ENCODE results near the gene PRPS1L1. TPM values are rescaled to one million over a fixed set of nuclear protein-coding genes. Genes with fewer than 3 reads are reported as not detected.

The PRPS1L1 gene
- total RNA-seq, 1 experiment from 2014 or later: not detected

DNA sequence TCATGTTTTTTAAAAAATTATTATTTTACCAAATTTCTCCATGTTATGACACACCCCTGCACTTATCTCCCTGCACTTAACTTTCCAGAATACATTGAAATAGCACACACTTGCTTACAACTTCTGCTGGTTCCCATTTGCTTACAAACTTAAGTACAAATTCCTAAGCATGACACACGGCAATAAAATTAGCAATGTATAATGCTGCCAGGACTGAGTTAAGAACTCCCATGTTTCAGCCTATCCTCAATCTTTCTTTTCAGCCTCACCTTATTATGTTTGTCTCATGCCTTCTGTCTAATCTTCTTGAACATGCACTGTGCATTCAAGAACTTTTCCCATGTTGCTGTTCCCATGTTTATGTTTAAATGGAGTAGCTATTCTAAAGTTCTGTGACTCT is 40.8 kb downstream of the PRPS1L1 start:
- no peak overlapping the region for H3K4me3 Mint-ChIP-seq
- H3K4me1 ChIP-seq (ENCODE audit: insufficient read depth, low read length): no peaks in the 10 kb centered on the region
- no peak overlapping the region for H4K5ac ChIP-seq (ENCODE audit: insufficient read length, low read depth, low read length)
- H4K8ac ChIP-seq (replicated peaks; ENCODE audit: insufficient read length, low read depth, low read length): no peak overlapping the region
- no peak overlapping the region for H3K23ac ChIP-seq (ENCODE audit: insufficient read length, low read depth, low read length)
- no peak overlapping the region for H2BK120ac ChIP-seq (ENCODE audit: low read depth, low read length, poor library complexity, severe bottlenecking)
- no peaks in the 10 kb centered on the region for H3K79me2 ChIP-seq (ENCODE audit: insufficient read depth, low read length)
- H3K27me3 ChIP-seq (ENCODE audit: insufficient read depth, low read length): no peaks in the 10 kb centered on the region
- DNase-seq: no peak
- no peak overlapping the region for H2BK15ac ChIP-seq (ENCODE audit: low read depth, low read length)
- H3K36me3 Mint-ChIP-seq (ENCODE audit: insufficient read depth in 1 of 3, low read depth in 3 of 3): no peaks in the 10 kb centered on the region
- TF ChIP-seq, protein P1, sequence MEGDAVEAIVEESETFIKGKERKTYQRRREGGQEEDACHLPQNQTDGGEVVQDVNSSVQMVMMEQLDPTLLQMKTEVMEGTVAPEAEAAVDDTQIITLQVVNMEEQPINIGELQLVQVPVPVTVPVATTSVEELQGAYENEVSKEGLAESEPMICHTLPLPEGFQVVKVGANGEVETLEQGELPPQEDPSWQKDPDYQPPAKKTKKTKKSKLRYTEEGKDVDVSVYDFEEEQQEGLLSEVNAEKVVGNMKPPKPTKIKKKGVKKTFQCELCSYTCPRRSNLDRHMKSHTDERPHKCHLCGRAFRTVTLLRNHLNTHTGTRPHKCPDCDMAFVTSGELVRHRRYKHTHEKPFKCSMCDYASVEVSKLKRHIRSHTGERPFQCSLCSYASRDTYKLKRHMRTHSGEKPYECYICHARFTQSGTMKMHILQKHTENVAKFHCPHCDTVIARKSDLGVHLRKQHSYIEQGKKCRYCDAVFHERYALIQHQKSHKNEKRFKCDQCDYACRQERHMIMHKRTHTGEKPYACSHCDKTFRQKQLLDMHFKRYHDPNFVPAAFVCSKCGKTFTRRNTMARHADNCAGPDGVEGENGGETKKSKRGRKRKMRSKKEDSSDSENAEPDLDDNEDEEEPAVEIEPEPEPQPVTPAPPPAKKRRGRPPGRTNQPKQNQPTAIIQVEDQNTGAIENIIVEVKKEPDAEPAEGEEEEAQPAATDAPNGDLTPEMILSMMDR (conservative IDR thresholded peaks at IDR 0.05): no peak
- no peak overlapping the region for H3K14ac ChIP-seq (ENCODE audit: insufficient read depth, low read length)
- no peak overlapping the region for H3K27ac ChIP-seq (ENCODE audit: insufficient read length, low read depth, low read length)
- no peak overlapping the region for H3K4me2 ChIP-seq (ENCODE audit: insufficient read depth, insufficient read length, low read length)
- no peak overlapping the region for H3T11ph ChIP-seq (ENCODE audit: low read length)
- H2BK12ac ChIP-seq (ENCODE audit: insufficient read length, low read depth, low read length): no peak overlapping the region
- H3K27me3 Mint-ChIP-seq (ENCODE audit: low read depth): no peaks in the 10 kb centered on the region
- H3K9me3 Mint-ChIP-seq: no peaks in the 10 kb centered on the region
- H4K91ac ChIP-seq (ENCODE audit: insufficient read length, low read depth, low read length): no peak overlapping the region
- no peaks in the 10 kb centered on the region for H3K79me1 ChIP-seq (ENCODE audit: insufficient read depth, low read depth, low read length, poor library complexity, severe bottlenecking)
- H3K4ac ChIP-seq (ENCODE audit: low read depth, low read length): no peak overlapping the region
- no peaks in the 10 kb centered on the region for H4K20me1 ChIP-seq (ENCODE audit: control insufficient read depth, insufficient read depth, insufficient read length)
- no peaks in the 10 kb centered on the region for H3K23me2 ChIP-seq (ENCODE audit: insufficient read length, low read depth, low read length, poor library complexity, severe bottlenecking)
- H3K27ac Mint-ChIP-seq: no peak overlapping the region
- H2BK20ac ChIP-seq (ENCODE audit: low read depth, low read length, poor library complexity, severe bottlenecking): no peak overlapping the region
- no peak overlapping the region for H2BK5ac ChIP-seq (ENCODE audit: insufficient read length, low read length)
- peaks cover under 1 to 1% of the 10 kb centered on the region in 2 experiments; a peak in 1 of 4 replicates for H3K4me1 Mint-ChIP-seq
- no peak overlapping the region for H2AK5ac ChIP-seq (ENCODE audit: insufficient read length, low read length)
- no peak overlapping the region for H3K18ac ChIP-seq (ENCODE audit: insufficient read length, low read depth, low read length)
- WGBS (ENCODE audit: extremely low coverage, insufficient read length, low lambda C conversion rate): no CpG with 5 or more reads among the region's 1 CpG
- no peak overlapping the region for H2AFZ ChIP-seq (ENCODE audit: low read length)
- H3K56ac ChIP-seq (ENCODE audit: insufficient read length, low read depth, low read length): no peak overlapping the region
- no peaks in the 10 kb centered on the region for H3K9me3 ChIP-seq (ENCODE audit: control insufficient read depth, low read depth, low read length)
- no peak overlapping the region for H3K9ac ChIP-seq (ENCODE audit: extremely low read depth, insufficient read length, low read length)
